Stimulated activated CD8-positive, alpha-beta memory T cell treated with anti-CD3 and anti-CD28 coated beads, Interleukin-2, amount 100 ng/mL, for 1 hour (primary cell): ENCODE measurements around the gene ACVR1.
"Not testable (repeated sequence)": the region's sequence is repeated elsewhere in the genome, so short reads cannot be mapped to it uniquely, and the experiment has no call there.

Experiments
- DNase-seq, 2 donors: peaks; one replicate each; pipeline ENCODE4 v3.0.0-alpha.2; 2020; ENCODE audit warnings: low read depth in 2 of 2

The ACVR1 gene

DNA sequence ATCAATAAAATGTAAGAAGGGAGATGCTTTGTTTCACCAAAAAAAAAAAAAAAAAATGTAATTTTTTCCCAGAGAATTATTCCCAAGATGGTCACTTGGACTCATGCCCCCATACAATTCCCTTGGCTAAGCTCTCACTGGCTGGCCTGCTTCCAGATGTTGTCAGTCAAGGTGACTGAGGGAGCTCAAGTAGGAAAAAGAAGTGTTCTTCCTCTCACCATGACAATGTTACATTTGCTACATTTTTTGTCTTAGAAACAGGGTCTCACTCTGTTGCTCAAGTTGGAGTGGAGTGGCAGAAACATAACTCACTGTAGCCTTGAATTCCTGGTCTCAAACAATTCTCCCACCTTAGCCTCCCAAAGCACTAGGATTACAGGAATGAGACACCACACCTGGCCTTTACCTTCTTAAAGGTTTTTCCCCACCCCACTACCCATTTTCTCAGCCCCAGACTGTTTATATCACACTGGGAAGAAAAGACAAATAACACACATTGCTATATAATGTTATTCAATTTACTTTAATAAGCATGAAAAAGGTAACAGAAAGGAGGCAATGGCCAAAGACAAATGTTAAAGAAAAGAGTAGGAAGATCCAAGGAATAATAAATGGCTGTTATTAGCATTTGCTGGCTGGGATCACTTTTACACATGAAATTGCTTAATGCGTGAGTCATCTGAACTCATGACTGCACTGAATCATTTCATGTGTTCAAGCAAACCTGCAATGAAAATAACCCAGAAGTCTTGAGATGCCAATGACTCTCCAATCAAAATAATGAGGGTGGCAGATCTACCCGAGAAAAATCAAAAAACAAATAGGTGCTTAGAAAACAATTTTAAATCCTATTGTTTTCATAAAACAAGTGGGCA lies 45.2 kb downstream of the ACVR1 start:
- no peak for DNase-seq

DNA sequence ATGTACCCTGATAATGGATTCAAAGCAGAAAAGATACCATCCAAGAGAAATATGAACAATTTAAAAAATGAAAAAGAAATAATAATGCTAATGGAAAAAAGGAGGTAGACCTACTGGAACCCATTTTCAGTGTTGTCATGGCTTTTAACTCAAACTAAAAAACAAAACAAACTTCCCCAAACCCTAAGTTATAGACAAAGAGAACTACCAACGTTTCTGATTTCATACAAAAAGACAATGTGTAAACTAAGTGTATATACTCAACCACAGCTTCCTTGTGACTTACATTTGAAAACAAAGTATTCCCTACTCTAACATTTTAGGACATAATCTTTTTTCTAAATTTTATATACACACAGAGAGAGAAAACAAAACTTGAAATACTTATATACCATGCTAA lies 45.9 kb downstream of the ACVR1 start:
- DNase-seq = no peak

DNA sequence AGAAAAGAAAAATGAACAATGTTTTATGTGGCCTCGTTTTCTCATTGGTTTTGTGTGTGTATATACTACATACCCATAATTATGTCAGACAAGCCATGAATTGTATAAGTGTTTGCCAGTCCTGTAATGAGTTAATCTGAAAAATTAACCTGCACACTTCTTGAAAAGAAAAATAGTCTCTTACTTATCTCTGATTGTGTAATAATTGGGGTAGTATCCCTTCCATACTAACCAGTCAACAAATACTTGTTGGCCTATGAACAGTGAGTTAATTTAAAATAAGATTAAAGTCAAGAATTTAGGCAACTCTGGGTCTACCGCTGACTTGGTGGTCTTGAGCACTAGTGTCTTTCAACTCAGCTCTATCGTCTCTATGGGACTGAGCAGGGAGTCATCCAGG lies 48.8 kb downstream of the ACVR1 start:
- DNase-seq = no peak

DNA sequence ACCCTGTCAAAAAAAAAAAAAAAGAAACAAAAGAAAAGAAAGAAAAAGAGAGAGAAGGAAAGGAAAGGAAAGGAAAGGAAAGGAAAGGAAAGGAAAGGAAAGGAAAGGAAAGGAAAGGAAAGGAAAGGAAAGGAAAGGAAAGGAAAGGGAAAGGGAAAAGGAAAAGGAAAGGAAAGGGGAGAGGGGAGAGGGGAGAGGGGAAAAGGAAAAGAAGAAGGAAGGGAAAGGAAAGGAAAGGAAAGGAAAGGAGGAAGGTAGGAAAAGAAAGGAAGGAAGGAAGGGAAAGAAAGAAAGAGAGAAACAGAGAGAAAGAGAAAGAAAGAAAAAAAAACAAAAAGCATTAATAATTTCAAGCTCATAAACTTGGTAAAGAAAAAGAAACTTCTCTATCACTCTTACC lies 49.5 kb downstream of the ACVR1 start:
- not testable (repeated sequence) for DNase-seq

DNA sequence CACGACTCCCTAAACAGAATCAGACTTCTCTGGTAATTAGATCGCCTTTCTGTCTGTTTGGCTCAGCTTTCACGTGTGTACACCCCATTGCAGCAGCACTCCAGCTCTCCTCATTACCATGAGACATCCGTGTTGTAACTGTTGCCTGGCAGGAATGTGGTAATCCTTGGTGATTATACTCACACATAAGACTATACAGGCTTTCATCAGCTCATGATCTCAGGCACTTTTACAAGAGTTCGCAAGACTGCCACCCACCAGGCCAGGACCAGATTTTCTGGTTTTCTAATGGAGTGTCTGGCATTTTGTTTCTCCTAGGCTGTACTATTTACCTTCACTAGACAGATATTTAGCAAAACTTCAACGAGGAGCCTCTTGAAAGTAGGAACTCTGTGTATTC lies 50.2 kb downstream of the ACVR1 start:
- no peak for DNase-seq

DNA sequence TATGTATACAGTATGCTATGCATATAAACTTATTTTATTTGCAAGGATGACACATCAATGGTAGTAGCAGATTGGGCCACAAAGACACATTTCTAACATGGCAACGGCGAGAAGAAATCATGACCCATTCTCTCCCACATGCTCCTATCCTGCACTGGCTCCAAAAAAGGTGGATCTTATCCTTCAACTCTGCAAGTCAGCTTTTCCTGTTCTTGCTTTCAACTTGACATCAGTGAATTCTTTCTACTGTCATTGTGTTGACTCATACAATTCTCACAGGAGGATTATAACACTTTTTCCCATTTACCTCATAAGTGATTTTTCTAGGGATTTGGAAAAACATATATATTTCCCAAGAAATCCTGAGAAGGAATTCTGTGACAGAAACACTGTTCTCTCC lies 53.1 kb downstream of the ACVR1 start:
- DNase-seq = no peak

DNA sequence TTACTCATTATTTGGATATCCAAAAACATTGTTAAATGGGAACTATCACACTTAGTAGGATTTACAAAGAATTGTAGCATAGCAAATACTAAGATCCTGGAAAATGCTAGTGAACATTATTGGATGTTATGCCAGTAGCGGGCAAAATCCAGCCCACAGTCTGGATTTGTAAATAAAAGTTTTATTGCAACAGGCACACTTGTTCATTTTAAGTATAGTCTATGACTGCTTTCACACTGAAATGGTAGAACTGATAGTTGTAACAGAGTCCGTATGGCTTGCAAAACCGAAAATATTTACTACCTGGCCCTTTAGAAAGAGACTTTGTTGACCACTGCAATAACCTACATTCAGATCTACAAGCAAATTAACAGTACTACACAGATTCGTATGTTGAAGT lies 53.6 kb downstream of the ACVR1 start:
- no peak for DNase-seq

DNA sequence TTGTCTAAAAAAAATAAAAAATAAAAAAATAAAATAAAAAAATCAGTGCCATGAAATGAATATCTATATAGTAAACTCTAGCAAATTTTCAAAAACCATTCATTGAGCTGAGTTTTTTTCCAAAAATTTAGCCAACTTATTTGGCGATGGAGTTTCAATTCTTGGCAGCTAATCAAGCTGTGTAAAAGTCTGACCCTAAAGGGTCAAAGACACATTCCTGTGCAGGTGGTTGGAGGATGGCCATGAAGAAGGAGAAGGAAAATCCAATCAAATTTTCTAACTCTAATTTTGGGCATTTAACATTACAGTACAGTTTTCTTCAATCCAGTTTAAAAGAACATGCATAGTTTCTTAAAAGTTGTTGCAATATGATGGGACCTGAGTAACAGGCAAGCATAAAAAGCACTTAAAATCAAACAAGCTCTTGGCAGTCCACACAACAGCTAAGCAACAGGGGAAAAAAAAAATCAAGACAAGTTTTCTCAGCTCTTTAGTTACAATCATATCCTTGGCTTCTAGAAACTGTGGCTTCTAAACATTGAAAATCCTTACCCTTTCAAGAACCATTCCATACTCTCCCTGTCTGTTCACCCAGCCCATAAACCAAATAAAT lies 54.5 kb downstream of the ACVR1 start:
- no peak for DNase-seq

DNA sequence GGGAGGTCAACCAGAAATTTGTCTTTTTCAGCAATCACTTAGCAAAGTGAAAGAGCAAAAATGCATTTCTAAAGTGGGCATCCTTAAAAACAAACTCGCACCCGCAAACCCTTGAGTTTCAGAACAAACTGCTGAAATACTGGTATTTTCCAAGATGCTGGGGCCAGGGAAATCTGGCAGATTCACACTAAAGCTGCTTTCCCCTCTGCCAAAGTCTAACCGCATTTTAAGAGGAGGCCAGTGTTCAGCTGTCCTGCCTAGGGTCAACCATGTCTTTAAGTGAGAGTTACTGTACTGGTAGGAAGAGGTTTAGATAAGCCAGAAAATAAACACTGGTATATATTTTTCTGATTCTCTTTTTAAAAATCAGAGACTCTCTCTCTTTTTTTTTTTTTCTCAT lies 55.9 kb downstream of the ACVR1 start:
- no peak for DNase-seq

DNA sequence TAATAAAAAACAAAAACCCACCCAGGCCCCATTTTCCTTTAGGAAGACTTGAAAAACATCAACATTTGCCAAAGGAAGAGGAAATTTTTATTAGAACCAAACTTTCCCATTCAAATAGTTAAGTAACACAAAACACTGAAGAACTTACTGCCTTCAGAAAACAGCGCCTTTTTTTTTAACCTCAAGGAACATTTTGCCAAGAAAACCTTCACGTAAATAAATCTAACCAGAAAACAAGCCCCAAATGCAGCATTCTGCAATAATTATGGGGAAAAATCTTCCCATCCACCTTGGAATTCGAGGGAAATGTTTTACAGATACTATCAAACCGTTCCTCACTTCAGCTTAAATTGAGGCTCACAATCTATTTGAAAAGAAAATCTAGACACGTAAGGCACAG lies 56.4 kb downstream of the ACVR1 start:
- DNase-seq = no peak

DNA sequence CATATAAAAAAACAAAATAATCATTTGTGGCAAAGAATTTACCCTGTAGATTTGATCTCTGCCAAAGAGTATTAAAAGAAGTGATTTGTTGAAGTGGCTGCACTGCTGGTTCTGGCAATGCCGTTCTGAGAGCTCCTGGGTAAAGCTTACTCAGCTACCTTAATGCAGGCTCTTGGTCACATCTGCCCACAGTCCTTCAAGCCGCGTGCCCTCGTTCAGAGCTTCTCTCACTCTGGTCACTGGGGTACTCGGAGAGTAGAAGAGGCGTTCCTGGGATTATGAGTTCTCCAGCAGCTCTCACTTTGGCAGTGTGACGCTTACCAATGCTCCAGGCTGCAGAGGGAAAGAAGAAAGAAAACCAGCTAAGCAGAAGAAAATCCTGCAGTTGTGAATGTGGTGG lies 57.9 kb downstream of the ACVR1 start:
- DNase-seq = no peak

DNA sequence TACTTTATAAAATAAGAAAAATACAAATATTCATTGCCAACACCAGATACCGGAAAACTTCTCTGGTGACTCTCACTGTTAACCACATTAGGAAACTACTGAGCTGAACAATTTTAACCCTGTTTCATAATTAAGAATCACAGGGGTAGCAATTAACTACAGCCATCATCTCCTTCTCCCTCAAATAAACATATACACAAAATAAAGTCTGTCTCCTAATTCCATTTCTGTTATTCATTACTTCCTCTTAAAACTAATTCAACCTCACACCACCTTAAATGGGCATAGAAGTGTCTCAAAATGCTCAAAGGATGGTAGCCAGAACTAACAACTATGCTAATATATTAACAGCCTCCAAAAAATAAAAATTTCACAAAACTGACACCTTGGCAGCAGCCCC lies 60.7 kb downstream of the ACVR1 start:
- no peak for DNase-seq

DNA sequence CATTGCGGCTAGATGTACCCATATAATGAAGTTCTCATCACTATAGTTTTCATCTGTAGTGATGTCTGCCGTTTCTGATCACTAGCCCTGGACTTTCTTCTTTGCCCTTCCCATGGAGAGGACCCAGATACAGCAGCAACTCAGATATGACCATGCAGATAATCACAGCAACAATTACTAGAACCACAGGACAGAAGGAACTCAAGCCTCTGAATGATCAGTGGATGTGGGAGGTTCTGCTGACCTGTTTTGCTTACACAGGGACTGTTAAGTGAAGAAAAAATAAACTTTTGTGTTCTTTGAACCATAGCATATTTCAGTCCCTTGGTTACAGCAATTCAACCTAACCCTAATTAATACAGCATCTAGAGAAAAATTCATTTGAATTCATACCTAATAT lies 62.7 kb downstream of the ACVR1 start:
- no peak for DNase-seq

DNA sequence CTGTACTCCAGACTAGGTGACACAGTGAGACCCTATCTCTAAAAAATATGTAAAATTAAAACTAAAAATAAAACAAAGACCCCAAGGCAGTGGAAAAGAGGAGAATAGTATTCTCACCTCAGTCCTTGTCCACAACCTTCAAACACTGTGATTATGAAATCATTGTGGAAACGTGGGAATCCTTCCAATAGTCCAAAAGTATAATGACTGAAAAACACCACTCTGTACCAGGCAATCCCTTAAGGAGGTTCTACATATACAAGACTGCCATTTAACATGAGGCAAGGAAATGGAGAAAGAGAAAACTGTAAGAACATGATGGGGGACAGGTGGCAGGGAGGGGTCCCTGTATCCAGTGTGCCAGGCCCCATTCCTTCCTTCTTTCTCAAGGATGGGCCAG lies 66.1 kb downstream of the ACVR1 start:
- DNase-seq = no peak

DNA sequence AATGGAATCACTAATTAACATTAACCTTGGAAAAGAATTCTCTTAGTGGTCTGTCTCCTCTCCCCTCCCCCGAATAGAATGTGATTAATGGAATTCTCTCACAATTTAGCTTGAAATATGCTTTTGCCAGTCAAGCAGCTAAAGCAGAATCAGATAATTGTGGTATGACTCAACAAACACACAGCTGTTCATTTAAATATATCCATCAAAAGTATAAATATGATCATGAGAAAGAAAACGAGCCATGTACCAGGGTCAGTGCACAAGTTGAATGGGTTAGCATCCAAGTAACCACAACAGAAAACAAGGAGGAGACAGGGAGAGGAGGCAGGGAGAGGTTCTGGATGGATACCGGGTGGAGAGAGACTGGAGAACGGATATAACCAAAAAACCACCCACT lies 66.9 kb downstream of the ACVR1 start:
- no peak for DNase-seq

DNA sequence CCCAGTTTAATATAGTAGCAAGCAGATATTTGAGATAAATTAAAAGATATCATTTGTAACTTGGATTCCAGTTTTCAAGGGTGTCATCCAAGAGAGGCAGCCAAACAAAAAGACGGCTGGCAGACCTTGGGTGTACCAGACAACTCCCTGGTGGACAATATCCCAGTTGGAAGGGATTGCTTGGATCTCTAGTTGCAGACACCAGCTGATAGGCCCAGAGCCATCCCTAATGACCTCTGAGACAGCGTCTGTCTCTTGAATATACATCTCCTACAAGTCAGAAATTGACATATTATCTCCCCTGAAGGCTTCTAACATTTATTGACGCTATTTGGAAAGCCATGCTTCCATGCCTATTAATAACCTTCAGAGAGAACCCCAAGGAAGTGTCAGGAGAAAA lies 67.7 kb downstream of the ACVR1 start:
- no peak for DNase-seq

DNA sequence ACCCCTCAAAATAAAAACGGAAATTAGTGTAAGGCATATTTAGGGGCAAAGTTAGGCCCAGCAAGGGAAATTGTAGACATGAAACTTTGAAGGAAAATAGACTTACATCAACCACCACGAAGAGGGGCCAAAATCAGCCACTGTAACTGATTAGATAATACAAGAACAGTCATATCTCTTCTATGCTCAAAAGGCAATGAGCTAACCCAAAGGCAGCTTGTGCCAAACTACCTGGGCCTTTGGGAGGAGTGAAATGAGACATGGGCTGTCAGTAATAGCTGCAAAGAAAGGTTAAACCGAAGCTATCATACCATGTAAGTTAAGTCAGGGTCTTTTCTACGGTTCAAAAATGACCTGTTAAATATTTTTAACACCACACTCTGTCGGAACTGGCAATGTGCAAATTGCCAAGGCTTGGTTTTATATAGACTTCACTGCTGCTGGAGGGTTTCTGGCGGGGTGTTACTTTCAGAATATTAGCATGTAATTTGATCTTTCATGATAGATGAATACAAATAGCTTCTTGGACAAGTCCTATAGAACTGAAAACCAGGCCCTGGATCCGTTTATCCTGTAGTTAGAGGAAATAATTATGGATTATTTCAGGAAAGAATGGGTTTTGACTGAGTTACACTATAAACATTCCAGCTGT lies 69.6 kb downstream of the ACVR1 start:
- no peak for DNase-seq

DNA sequence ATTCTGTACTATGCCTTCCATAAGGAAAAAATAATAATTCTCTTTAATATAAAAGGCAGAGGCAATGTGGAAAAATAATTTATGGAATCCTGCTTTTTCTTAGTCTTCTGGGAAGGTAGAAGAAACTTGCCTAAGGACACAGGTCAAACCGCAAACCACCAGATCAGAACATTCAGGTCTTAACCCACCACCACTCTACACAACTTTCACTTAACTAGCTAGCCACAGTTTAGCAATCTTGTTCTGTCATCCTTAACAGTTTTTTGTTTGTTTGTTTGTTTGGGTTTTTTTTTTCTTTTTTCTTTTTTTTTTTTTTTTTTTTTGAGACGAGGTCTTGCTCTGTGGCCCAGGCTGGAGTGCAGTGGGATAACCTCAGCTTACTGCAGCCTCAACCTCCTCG lies 70.6 kb downstream of the ACVR1 start:
- DNase-seq = no peak

DNA sequence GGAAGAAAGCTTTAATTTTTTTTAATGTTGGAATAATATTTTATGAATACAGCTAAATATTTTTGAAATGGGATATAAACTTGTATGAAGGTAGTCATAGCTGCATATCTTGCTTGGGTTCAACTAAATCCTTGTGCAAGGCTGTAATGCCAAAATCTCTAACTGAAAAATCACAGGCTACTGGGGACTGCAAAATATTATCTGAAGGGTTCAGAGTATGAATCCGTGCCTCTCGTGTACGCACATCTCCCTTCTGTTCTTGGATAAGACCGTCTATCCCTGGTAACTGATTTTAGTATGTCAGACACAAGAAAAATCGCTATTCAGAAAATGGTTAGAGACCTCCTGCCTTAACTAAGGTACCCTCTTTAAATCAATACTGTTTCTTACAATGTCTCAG lies 71.8 kb downstream of the ACVR1 start:
- no peak for DNase-seq

DNA sequence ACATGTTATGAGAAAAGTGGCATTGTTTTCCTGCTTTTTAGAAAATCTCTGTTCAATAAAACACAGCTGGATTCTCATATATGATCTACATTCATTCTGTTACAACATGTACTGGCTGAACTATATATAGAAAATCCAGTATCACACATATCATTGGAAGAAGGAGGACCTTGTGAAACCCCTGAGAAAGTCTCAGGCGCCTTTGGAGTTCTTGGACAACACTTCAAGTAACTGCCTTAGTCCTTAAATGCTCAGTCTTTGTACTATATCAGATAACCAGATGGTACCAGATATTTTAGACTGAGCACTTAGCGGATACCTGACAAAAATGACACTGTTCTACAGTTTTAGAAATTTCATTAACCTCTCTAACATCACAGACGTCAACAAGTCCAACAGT lies 72.2 kb downstream of the ACVR1 start:
- DNase-seq = no peak

DNA sequence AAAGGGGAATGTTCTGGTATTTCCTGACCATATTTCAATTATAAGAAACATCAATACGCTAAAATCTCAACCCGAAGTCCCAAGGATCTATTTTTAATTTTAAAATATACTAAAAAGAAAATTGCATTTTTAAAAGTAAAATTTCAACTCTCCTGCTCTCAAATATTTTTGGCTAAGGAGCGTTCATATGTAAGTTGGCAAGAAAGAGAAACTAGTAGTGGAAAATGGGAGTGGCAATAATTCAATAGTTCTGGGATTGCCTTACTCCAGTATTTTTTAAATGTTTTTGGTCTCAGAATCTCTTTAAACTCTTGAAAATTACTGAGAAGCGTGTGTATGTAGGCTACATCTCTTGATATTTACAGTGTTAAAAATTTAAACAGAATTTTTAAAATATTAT lies 72.7 kb downstream of the ACVR1 start:
- no peak for DNase-seq

DNA sequence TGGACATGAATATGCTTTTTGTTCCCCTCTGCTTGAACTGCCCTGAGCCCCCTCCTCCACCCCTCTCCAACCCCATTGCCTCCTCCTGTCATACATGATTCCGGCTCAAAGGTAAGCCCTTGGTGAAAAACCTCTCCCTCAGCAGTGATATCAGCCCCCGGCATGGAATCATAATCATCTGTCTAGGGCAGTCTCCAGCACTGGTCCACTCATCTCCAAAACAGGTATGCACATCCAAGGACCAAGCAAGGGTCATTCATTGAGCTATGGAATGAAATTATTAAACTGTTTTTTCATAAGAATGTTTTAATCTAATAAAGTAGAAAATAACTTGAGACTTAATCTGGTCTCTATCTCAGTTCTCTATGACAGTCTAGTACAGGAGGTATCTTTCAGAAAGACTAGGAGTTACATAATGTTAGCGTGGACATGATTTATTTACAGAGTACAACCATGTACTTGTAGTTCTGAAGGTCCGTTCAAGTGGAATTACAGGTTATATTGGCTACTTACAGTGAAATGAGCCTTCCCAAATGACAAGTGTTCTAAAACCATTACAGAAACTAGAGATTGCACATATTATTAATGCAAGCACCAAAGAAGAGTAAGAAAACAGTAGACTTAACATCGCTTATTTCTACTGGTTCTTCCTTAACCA lies 75.2 kb downstream of the ACVR1 start:
- DNase-seq = no peak
